Embryonic facial prominence (tissue), 1 donor: ENCODE data around the gene TARP.
A peak's percentile ranks its signal among the peaks of the same experiment; 100 is the strongest.

Source experiments
- DNase-seq: peaks from one replicate; pipeline ENCODE4 v3.0.0-alpha.2; 2016; ENCODE audit errors: extremely low spot score

TARP gene

DNA sequence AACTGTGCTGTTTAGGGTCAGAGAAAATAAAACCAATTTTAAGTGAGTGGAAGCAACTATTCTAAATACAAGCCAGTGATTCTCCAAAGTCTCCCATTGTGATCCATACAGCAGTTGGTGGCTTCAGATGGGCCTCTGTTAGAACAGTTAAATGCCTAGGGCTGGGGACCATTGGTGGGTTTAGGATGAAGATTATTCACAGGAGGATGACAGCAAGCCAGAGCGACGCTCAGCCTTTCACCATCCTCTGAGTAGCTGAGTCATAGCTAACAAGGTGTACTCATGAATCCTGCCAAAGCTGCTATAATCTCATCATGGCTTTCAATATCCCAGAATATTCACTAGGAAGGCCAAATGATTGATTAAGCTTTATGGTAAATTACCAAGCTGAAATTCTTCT is 55.8 kb downstream of the TARP start:
- DNase-seq, result no peak

DNA sequence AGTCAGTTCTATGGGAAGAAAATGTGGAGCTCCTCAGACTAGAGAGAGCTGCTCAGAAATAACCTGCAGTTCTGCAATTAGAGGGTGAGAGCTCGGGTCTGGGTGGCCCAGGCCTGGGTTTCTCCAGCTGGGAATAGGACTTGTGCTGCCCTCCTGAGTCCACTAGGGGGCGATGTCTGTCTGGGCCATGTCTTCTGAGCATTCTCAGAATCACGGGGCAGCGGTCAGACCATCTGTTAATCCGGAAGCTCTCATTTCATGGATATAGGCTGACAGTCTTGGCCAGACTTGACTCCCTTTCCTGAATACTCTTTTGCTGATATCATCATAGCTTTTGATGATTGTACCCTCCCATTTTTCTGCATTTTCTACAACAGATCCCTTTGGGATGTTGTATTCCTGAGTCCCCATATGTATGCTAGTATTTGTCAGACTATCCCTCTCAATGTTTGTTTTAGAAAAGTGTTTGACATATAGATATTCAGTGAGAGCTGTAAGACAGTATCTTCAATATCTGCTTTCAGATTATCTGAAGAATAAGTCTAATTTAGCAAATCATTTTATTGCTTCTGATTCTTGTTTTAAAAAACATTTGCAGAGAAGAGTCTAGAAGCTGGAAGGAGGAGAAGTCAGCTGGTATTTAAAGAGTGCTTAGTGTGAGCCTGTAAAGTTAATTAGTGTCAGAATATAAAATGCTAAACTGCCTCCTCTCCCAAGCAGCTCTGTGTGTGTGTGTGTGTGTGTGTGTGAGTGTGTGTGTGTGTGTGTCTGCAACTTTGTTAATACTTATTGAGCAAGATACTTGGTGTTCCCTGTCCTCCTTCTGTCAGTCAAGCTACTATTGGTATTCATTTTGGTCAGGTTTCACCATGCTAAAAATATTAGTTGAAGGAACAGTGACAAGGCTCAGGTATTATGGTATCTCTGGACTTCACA is 57.4 kb downstream of the TARP start:
- peak; percentile 35 for DNase-seq

DNA sequence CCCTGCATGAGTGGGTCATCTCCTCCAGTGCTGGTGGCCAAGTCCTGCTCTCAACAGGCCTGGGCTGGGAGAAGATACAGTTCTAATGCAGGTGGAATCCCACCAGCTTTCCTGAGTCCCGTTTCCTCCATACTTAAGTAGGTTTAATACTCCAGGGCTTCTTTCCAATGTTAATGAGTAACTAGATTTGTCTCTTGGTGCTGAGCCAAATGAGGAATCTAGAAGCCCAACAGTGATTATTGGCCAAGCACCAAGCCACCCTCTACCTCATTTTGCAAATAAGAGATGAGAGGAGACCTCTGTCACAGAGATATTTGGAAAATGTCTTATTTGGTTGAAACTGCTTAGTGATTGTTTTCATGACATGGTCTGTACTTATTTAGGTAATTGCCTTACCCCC is 58.3 kb downstream of the TARP start:
- no peak for DNase-seq

DNA sequence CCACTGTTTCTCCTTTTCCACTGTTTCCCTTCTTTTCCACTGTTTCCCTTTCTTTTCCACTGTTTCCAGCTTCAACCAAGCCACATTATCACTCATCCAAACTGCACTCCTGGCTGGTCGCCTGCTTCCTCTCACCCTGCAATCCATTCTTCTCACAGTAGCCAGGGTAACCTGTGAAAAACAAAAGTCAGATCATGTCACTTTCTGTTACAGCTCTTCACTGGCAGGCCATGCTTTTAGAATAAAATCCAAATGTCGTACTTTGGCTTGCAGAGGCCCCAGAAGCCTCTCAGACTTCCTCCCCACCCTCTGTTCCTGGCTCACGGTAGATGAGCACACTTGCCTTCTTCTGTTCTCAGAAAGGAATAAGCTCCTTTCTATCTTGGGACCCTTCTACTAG is 61.5 kb downstream of the TARP start:
- no peak for DNase-seq

DNA sequence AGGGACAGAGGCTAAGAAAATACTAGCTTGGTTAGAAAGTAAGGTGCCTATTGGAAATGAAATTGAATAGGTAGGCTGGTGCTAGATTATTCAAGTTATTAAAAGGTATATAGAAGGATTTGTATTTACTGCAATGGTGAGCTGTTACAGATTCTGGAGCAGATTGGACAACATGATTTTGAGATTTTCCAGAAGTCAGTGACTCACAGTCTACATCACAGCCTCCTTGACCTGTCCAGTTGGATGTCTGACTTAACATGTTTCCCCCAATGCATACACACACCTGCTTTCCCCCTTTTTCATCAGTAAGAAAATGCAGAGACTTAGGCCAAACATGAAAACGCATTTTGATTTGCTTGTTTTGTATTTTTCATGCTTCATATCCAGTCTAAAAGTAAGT is 62.0 kb downstream of the TARP start:
- no peak for DNase-seq
